Inflammatory macrophage treated with lipopolysaccharide for 4 hours (primary cell): ENCODE data around the gene DGKA.
"Not testable (repeated sequence)": the region's sequence is repeated elsewhere in the genome, so short reads cannot be mapped to it uniquely, and the experiment has no call there.

Experiments
- DNase-seq: peaks from one replicate; pipeline ENCODE4 v3.0.0-alpha.2; 2020

DGKA gene

DNA sequence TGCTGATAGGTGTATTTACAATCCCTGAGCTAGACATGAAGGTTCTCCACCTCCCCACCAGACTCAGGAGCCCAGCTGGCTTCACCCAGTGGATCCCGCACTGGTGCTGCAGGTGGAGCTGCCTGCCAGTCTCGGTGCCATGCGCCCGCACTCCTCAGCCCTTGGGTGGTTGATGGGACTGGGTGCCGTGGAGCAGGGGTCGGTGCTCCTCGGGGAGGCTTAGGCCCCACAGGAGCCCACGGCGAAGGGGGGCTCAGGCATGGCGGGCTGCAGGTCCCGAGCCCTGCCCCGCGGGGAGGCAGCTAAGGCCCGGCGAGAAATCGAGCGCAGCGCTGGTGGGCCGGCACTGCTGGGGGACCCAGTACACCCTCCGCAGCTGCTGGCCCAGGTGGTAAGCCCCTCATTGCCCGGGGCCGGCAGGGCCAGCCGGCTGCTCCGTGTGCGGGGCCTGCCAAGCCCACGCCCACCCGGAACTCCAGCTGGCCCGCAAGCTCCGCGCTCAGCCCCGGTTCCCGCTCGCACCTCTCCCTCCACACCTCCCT, 69.1 kb downstream of the DGKA start:
- DNase-seq = not testable (repeated sequence)

DNA sequence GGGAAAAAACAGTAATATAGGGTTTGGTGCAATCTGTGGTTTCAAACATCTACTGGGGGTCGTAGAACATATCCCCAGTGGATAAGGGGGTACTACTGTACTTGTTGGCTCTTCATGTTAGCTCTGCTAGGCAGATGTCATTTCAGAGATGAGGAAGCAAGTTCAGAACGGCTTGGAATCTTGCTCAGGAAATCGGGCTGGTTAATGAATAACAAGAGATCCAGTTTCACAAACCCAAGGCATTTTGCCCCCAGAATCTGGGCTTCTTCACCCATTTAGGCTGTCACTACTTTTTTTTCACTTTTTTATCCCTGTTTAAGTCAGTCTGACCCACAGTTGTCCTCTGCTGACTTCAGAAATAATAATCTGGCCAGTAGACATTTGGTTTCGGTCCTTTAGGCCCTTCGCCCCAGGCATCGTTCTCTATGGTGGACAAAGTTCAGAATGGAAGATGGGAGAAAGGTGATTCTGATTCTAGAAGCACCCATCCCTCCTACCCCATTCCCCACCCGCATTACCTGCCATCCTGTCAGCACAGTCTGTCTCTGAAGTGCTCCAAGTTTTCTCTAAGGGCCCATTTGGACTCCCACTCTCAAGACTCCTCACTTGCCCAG, 70.6 kb downstream of the DGKA start:
- DNase-seq = no peak

DNA sequence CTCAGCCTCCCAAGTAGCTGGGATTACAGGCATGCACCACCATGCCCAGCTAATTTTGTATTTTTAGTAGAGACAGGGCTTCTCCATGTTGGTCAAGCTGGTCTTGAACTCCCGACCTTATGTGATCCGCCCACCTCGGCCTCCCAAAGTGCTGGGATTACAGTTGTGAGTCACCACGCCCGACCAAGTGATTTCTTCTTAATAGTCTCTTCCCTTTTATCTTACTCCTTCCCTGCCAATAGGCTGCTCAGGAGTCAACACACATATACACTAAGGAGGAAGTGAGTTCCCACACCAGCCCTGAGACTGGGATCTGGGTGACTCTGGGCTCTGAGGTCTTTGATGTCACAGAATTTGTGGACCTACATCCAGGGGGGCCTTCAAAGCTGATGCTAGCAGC, 72.4 kb downstream of the DGKA start:
- DNase-seq = peak; percentile 76
